ENCODE measurements around the gene OR10D3.
A peak's percentile ranks its signal among the peaks of the same experiment; 100 is the strongest.
"Not testable (repeated sequence)": the region's sequence is repeated elsewhere in the genome, so short reads cannot be mapped to it uniquely, and the experiment has no call there.

OR10D3 gene

GRCh38 chr11:124214027-124214426 is 30.9 kb downstream of the OR10D3 start:
- CTCF ChIA-PET = interaction anchor here (0.6 to 0.7 kb wide), 2 partner anchors 34 to 913 kb away, joined by 3 to 4 read pairs; no protein-coding TSS in a partner anchor
- no peak for DNase-seq (ENCODE audit: low spot score)
- no peak overlapping the region for H3K27ac ChIP-seq
- POLR2A ChIA-PET (ENCODE audit: low non-redundant PET) = no interaction called here
- no peak for TF ChIP-seq CTCF (conservative IDR thresholded peaks at IDR 0.05; ENCODE audit: low read depth)

- H3K27ac ChIP-seq = no peak overlapping the region
- no peak for TF ChIP-seq CTCF (conservative IDR thresholded peaks at IDR 0.05; ENCODE audit: low read depth)
- ChIA-PET POLR2A (ENCODE audit: low non-redundant PET) (no interaction called here), CTCF (no interaction called here)
- DNase-seq (ENCODE audit: low spot score) = peak; percentile 4
Observed at GRCh38 chr11:124219126-124219525, 36.0 kb downstream of the OR10D3 start.

- ChIA-PET POLR2A (ENCODE audit: low non-redundant PET) (no interaction called here), CTCF (no interaction called here)
- no peak for TF ChIP-seq CTCF (conservative IDR thresholded peaks at IDR 0.05; ENCODE audit: low read depth)
- no peak overlapping the region for H3K27ac ChIP-seq
- no peak for DNase-seq (ENCODE audit: low spot score)
Observed at GRCh38 chr11:124222407-124222806, 39.3 kb downstream of the OR10D3 start.

- H3K27ac ChIP-seq; DNase-seq (ENCODE audit: low spot score); POLR2A ChIA-PET (ENCODE audit: low non-redundant PET): not testable (repeated sequence)
- CTCF ChIA-PET = interaction anchor here (0.6 kb wide), 1 partner anchor 155 kb away, joined by 4 read pairs; no protein-coding TSS in a partner anchor
Observed at GRCh38 chr11:124224618-124225423, 41.7 kb downstream of the OR10D3 start.

GRCh38 chr11:124225471-124225870 is 42.3 kb downstream of the OR10D3 start:
- ChIA-PET CTCF (interaction anchor here (0.6 kb wide), 1 partner anchor 156 kb away, joined by 4 read pairs; no protein-coding TSS in a partner anchor), POLR2A (ENCODE audit: low non-redundant PET) (no interaction called here)
- no peak for TF ChIP-seq CTCF (conservative IDR thresholded peaks at IDR 0.05; ENCODE audit: low read depth)
- H3K27ac ChIP-seq = no peak overlapping the region
- no peak for DNase-seq (ENCODE audit: low spot score)

GRCh38 chr11:124233376-124233775 is 50.2 kb downstream of the OR10D3 start:
- CTCF ChIA-PET = no interaction called here
- no peak overlapping the region for H3K27ac ChIP-seq
- no peak for TF ChIP-seq CTCF (conservative IDR thresholded peaks at IDR 0.05; ENCODE audit: low read depth)
- DNase-seq (ENCODE audit: low spot score) = no peak
- POLR2A ChIA-PET (ENCODE audit: low non-redundant PET) = no interaction called here
